ENCODE measurements around the gene COPZ2. TPM values are rescaled to one million over a fixed set of nuclear protein-coding genes. Genes with fewer than 3 reads are reported as not detected.
A peak's percentile ranks its signal among the peaks of the same experiment; 100 is the strongest.

Gene COPZ2
- total RNA-seq, 2 experiments from 2014 or later = 3.4 to 4.0 TPM

GRCh38 chr17:48054238-48055185, 16.9 kb upstream of the COPZ2 start:
- H3K4me1 Mint-ChIP-seq = peaks cover 62% of the 10 kb centered on the region
- no peak for DNase-seq
- H3K4me3 Mint-ChIP-seq = no peak overlapping the region
- ChIA-PET CTCF (interaction anchor here (0.6 to 1.6 kb wide), 2 partner anchors 13 to 23 kb away, joined by 4 to 6 read pairs; no protein-coding TSS in a partner anchor), POLR2A (no interaction called here)
- peak overlapping the region; percentile 55 for H3K27ac Mint-ChIP-seq
- no peaks in the 10 kb centered on the region for H3K27me3 Mint-ChIP-seq
- H3K36me3 Mint-ChIP-seq (ENCODE audit: low read depth) = peaks cover 62% of the 10 kb centered on the region
- no peaks in the 10 kb centered on the region for H3K9me3 Mint-ChIP-seq

- H3K4me1 Mint-ChIP-seq = peaks cover 68% of the 10 kb centered on the region
- H3K36me3 Mint-ChIP-seq (ENCODE audit: low read depth) = peaks cover 58% of the 10 kb centered on the region
- POLR2A ChIA-PET = interaction anchor here (0.6 kb wide), 1 partner anchor 59 kb away, joined by 3 read pairs; no protein-coding TSS in a partner anchor
Observed at GRCh38 chr17:48053758-48054237, 16.2 kb upstream of the COPZ2 start.

GRCh38 chr17:48052956-48053757, 15.6 kb upstream of the COPZ2 start:
- H3K9me3 Mint-ChIP-seq = no peaks in the 10 kb centered on the region
- H3K36me3 Mint-ChIP-seq (ENCODE audit: low read depth) = peaks cover 52% of the 10 kb centered on the region
- peaks cover 68% of the 10 kb centered on the region for H3K4me1 Mint-ChIP-seq
- POLR2A ChIA-PET = interaction anchor here (0.6 kb wide), 2 partner anchors 28 to 59 kb away, joined by 3 read pairs; no protein-coding TSS in a partner anchor
- peak overlapping the region; percentile 67 for H3K27ac Mint-ChIP-seq
- DNase-seq = no peak
- CTCF ChIA-PET = interaction anchor here (0.7 to 1.6 kb wide), 4 partner anchors 12 to 32 kb away, joined by 3 to 5 read pairs (median 3); no protein-coding TSS in a partner anchor
- no peaks in the 10 kb centered on the region for H3K27me3 Mint-ChIP-seq
- no peak overlapping the region for H3K4me3 Mint-ChIP-seq

More at GRCh38 chr17:48053758-48054237, 16.2 kb upstream of the COPZ2 start:
- Mint-ChIP-seq H3K27ac (no peak overlapping the region), H3K9me3 (no peaks in the 10 kb centered on the region), H3K27me3 (no peaks in the 10 kb centered on the region), H3K4me3 (no peak overlapping the region)
- CTCF ChIA-PET = interaction anchor here (1.2 to 1.6 kb wide), 2 partner anchors 28 to 33 kb away, joined by 3 to 5 read pairs; no protein-coding TSS in a partner anchor
- DNase-seq = no peak

- no peak overlapping the region for H3K4me3 Mint-ChIP-seq
- peak overlapping the region; percentile 39 for H3K27ac Mint-ChIP-seq
- H3K4me1 Mint-ChIP-seq = peaks cover 70% of the 10 kb centered on the region
- no peak for DNase-seq
- H3K9me3 Mint-ChIP-seq = no peaks in the 10 kb centered on the region
- H3K36me3 Mint-ChIP-seq (ENCODE audit: low read depth) = peaks cover 49% of the 10 kb centered on the region
- H3K27me3 Mint-ChIP-seq = no peaks in the 10 kb centered on the region
- ChIA-PET POLR2A (no interaction called here), CTCF (interaction anchor here (0.7 to 1.6 kb wide), 3 partner anchors 8 to 26 kb away, joined by 3 to 5 read pairs (median 3); no protein-coding TSS in a partner anchor)
Observed at GRCh38 chr17:48051706-48052486, 14.3 kb upstream of the COPZ2 start.

GRCh38 chr17:48051283-48051682, 13.7 kb upstream of the COPZ2 start:
- CTCF ChIA-PET = interaction anchor here (1.5 kb wide), 2 partner anchors 17 to 34 kb away, joined by 4 to 7 read pairs; no protein-coding TSS in a partner anchor
- Mint-ChIP-seq H3K27me3 (no peaks in the 10 kb centered on the region), H3K4me3 (no peak overlapping the region), H3K36me3 (ENCODE audit: low read depth) (peaks cover 44% of the 10 kb centered on the region), H3K9me3 (no peaks in the 10 kb centered on the region), H3K4me1 (peaks cover 72% of the 10 kb centered on the region), H3K27ac (peak overlapping the region; percentile 39)
- no peak for DNase-seq
- POLR2A ChIA-PET = no interaction called here

GRCh38 chr17:48048384-48049126, 11.0 kb upstream of the COPZ2 start:
- Mint-ChIP-seq H3K9me3 (no peaks in the 10 kb centered on the region), H3K4me1 (peaks cover 61% of the 10 kb centered on the region), H3K27me3 (no peaks in the 10 kb centered on the region), H3K36me3 (ENCODE audit: low read depth) (peaks cover 33% of the 10 kb centered on the region), H3K4me3 (peak overlapping the region; percentile 97), H3K27ac (peak overlapping the region; percentile 94)
- ChIA-PET POLR2A (interaction anchor here (0.6 to 1.0 kb wide), 2 partner anchors 18 to 383 kb away, joined by 3 read pairs; no protein-coding TSS in a partner anchor), CTCF (interaction anchor here (0.6 to 5.2 kb wide), 17 partner anchors 10 to 584 kb away, joined by 3 to 39 read pairs (median 3); partner anchors contain the start of gene HOXB5)
- peak; percentile 33 for DNase-seq

- no peaks in the 10 kb centered on the region for H3K27me3 Mint-ChIP-seq
- H3K4me1 Mint-ChIP-seq = peaks cover 57% of the 10 kb centered on the region
- peak within 1 kb of the TSS; percentile 97 for H3K4me3 Mint-ChIP-seq
- DNase-seq = peak; percentile 99
- peak within 1 kb of the TSS; percentile 94 for H3K27ac Mint-ChIP-seq
- H3K9me3 Mint-ChIP-seq = no peaks in the 10 kb centered on the region
- ChIA-PET POLR2A (no interaction called here), CTCF (interaction anchor here (0.6 to 5.2 kb wide), 16 partner anchors 9 to 146 kb away, joined by 3 to 39 read pairs (median 3); no protein-coding TSS in a partner anchor)
- H3K36me3 Mint-ChIP-seq (ENCODE audit: low read depth) = peaks cover 32% of the 10 kb centered on the region
Observed at GRCh38 chr17:48047741-48048383, 10.3 kb upstream of the COPZ2 start, which contains the start of gene NFE2L1. Gene NFE2L1 (plus strand): TSS chr17:48048359. CDS start chr17:48051119, 2,760 bp downstream.

- ChIA-PET CTCF (interaction anchor here (0.6 to 5.2 kb wide), 13 partner anchors 9 to 146 kb away, joined by 3 to 39 read pairs (median 4); no protein-coding TSS in a partner anchor), POLR2A (interaction anchor here (0.7 kb wide), 1 partner anchor 12 kb away, joined by 3 read pairs; no protein-coding TSS in a partner anchor)
- no peak for DNase-seq
- H3K27me3 Mint-ChIP-seq = no peaks in the 10 kb centered on the region
- peak overlapping the region; percentile 94 for H3K27ac Mint-ChIP-seq
- H3K4me1 Mint-ChIP-seq = peaks cover 51% of the 10 kb centered on the region
- no peaks in the 10 kb centered on the region for H3K9me3 Mint-ChIP-seq
- H3K4me3 Mint-ChIP-seq = peak overlapping the region; percentile 97
- H3K36me3 Mint-ChIP-seq (ENCODE audit: low read depth) = peaks cover 26% of the 10 kb centered on the region
Observed at GRCh38 chr17:48047113-48047740, 9.6 kb upstream of the COPZ2 start.

- Mint-ChIP-seq H3K36me3 (ENCODE audit: low read depth) (peaks cover 18% of the 10 kb centered on the region), H3K27ac (peak overlapping the region; percentile 38), H3K4me1 (peaks cover 45% of the 10 kb centered on the region), H3K27me3 (no peaks in the 10 kb centered on the region), H3K9me3 (no peaks in the 10 kb centered on the region), H3K4me3 (peak overlapping the region; percentile 97)
- POLR2A ChIA-PET = no interaction called here
- DNase-seq = no peak
- CTCF ChIA-PET = interaction anchor here (1.0 to 5.2 kb wide), 7 partner anchors 9 to 147 kb away, joined by 3 to 39 read pairs (median 5); no protein-coding TSS in a partner anchor
Observed at GRCh38 chr17:48046296-48046695, 8.7 kb upstream of the COPZ2 start.

GRCh38 chr17:48045316-48046001, 7.9 kb upstream of the COPZ2 start:
- no peak overlapping the region for H3K4me3 Mint-ChIP-seq
- no peak for DNase-seq
- no peaks in the 10 kb centered on the region for H3K9me3 Mint-ChIP-seq
- POLR2A ChIA-PET = no interaction called here
- H3K27ac Mint-ChIP-seq = peak overlapping the region; percentile 15
- peaks cover 37% of the 10 kb centered on the region for H3K4me1 Mint-ChIP-seq
- H3K36me3 Mint-ChIP-seq (ENCODE audit: low read depth) = peaks cover 9% of the 10 kb centered on the region
- no peaks in the 10 kb centered on the region for H3K27me3 Mint-ChIP-seq
- CTCF ChIA-PET = interaction anchor here (0.9 to 5.2 kb wide), 4 partner anchors 9 to 30 kb away, joined by 3 to 39 read pairs (median 6); no protein-coding TSS in a partner anchor
